Activated CD8-positive, alpha-beta T cell treated with anti-CD3 and anti-CD28 coated beads for 36 hours (primary cell): Measurements from ENCODE around the gene TMEM141. TPM values are rescaled to one million over a fixed set of nuclear protein-coding genes. Genes with fewer than 3 reads are reported as not detected.
"Not testable (repeated sequence)": the region's sequence is repeated elsewhere in the genome, so short reads cannot be mapped to it uniquely, and the experiment has no call there.

Source experiments
- ATAC-seq: fragments of 200-7000 bp; cut with Tn5 transposase; one replicate; pipeline ENCODE4 v1.10.0; 2021; ENCODE audit warnings: mild to moderate bottlenecking, moderate library complexity
- CTCF ChIA-PET: fragments of 350-600 bp; sonication (Branson Sonifier 250); formaldehyde crosslinking; loops from one replicate; lab custom pipeline; 2021; ENCODE audit warnings: antibody characterized with exemption; lab: Charles Lee
- POLR2A ChIA-PET: fragments of 350-600 bp; sonication (Branson Sonifier 250); formaldehyde crosslinking; loops from one replicate; lab custom pipeline; 2021; ENCODE audit warnings: antibody characterized with exemption; lab: Charles Lee
- DNase-seq: peaks from one replicate; pipeline ENCODE4 v3.0.0-alpha.2; 2020
- H3K27ac Mint-ChIP-seq: one replicate; pipeline ENCODE4 v1.8.0; 2021; ENCODE audit warnings: mild to moderate bottlenecking, mixed read lengths
- H3K27me3 Mint-ChIP-seq: one replicate; pipeline ENCODE4 v1.8.0; 2021; ENCODE audit warnings: mixed read lengths
- H3K36me3 Mint-ChIP-seq: one replicate; pipeline ENCODE4 v1.8.0; 2021; ENCODE audit warnings: low read depth, mixed read lengths
- H3K4me1 Mint-ChIP-seq: one replicate; pipeline ENCODE4 v1.8.0; 2021; ENCODE audit warnings: low read depth, mixed read lengths
- H3K4me3 Mint-ChIP-seq: one replicate; pipeline ENCODE4 v1.8.0; 2021; ENCODE audit warnings: mild to moderate bottlenecking, moderate library complexity, mixed read lengths
- H3K9me3 Mint-ChIP-seq: one replicate; pipeline ENCODE4 v1.8.0; 2021; ENCODE audit warnings: mixed read lengths
- CTCF ChIP-seq: fragments of 200-600 bp; IDR thresholded peaks from one replicate; pipeline ENCODE4 v1.8.0; 2022; ENCODE audit warnings: antibody characterized with exemption, mild to moderate bottlenecking
- intact Hi-C: fragments of 100-400 bp; cut with micrococcal nuclease; formaldehyde crosslinking; loops from one replicate; pipeline ENCODE4 v1.10.0; 2022
- total RNA-seq, 2 experiments: library from RNA; stranded (reverse); gene quantifications; one replicate each; pipeline ENCODE4 v1.2.3, GENCODE V29; 2021

The TMEM141 gene
- total RNA-seq, 2 experiments from 2014 or later = 50.6 to 51.1 TPM

- no peak for ATAC-seq
- intact Hi-C loops = no loop called here
- no peaks in the 10 kb centered on the region for H3K9me3 Mint-ChIP-seq
- no peak overlapping the region for H3K27ac Mint-ChIP-seq
- H3K36me3 Mint-ChIP-seq = no peaks in the 10 kb centered on the region
- POLR2A ChIA-PET = no interaction called here
- peaks cover 12% of the 10 kb centered on the region for H3K27me3 Mint-ChIP-seq
- no peak for TF ChIP-seq CTCF
- no peak overlapping the region for H3K4me3 Mint-ChIP-seq
- DNase-seq = no peak
- peaks cover 4% of the 10 kb centered on the region for H3K4me1 Mint-ChIP-seq
- CTCF ChIA-PET = no interaction called here
Observed at GRCh38 chr9:136779808-136780207, 11.3 kb upstream of the TMEM141 start.

- no peak for DNase-seq
- no peak for ATAC-seq
- Mint-ChIP-seq H3K4me1 (peaks cover 7% of the 10 kb centered on the region), H3K4me3 (no peak overlapping the region), H3K9me3 (no peaks in the 10 kb centered on the region), H3K27me3 (peaks cover 21% of the 10 kb centered on the region), H3K27ac (no peak overlapping the region), H3K36me3 (no peaks in the 10 kb centered on the region)
- ChIA-PET POLR2A (no interaction called here), CTCF (interaction anchor here (1.0 to 2.3 kb wide), 2 partner anchors 10 to 253 kb away, joined by 3 to 9 read pairs; no protein-coding TSS in a partner anchor)
- intact Hi-C loops = no loop called here
- TF ChIP-seq CTCF = no peak
Observed at GRCh38 chr9:136782452-136782851, 8.7 kb upstream of the TMEM141 start.

- Mint-ChIP-seq H3K4me3 (no peak overlapping the region), H3K27me3 (peaks cover 12% of the 10 kb centered on the region), H3K4me1 (peaks cover 15% of the 10 kb centered on the region), H3K27ac (no peak overlapping the region), H3K36me3 (no peaks in the 10 kb centered on the region), H3K9me3 (no peaks in the 10 kb centered on the region)
- peak; percentile 81 for TF ChIP-seq CTCF
- intact Hi-C loops = no loop called here
- ChIA-PET CTCF (interaction anchor here (1.1 to 2.3 kb wide), 4 partner anchors 18 to 251 kb away, joined by 3 to 9 read pairs (median 4); no protein-coding TSS in a partner anchor), POLR2A (no interaction called here)
- ATAC-seq (peak; percentile 34), DNase-seq (peak; percentile 43)
Observed at GRCh38 chr9:136784249-136784996, 6.7 kb upstream of the TMEM141 start.

- TF ChIP-seq CTCF = no peak
- no peaks in the 10 kb centered on the region for H3K9me3 Mint-ChIP-seq
- intact Hi-C loops = loop anchor here (5.0 kb wide), 2 partner anchors 57 to 252 kb away; partner anchors contain the start of gene AJM1
- H3K4me3 Mint-ChIP-seq = no peak overlapping the region
- peaks cover 12% of the 10 kb centered on the region for H3K27me3 Mint-ChIP-seq
- DNase-seq (no peak), ATAC-seq (no peak)
- peaks cover 15% of the 10 kb centered on the region for H3K4me1 Mint-ChIP-seq
- POLR2A ChIA-PET = no interaction called here
- CTCF ChIA-PET = interaction anchor here (0.9 to 1.6 kb wide), 2 partner anchors 19 to 27 kb away, joined by 3 to 4 read pairs; partner anchors contain the start of gene LCN8
- no peaks in the 10 kb centered on the region for H3K36me3 Mint-ChIP-seq
- no peak overlapping the region for H3K27ac Mint-ChIP-seq
Observed at GRCh38 chr9:136784997-136785361, 6.2 kb upstream of the TMEM141 start.

GRCh38 chr9:136785565-136786355, 5.4 kb upstream of the TMEM141 start:
- H3K4me1 Mint-ChIP-seq = peaks cover 20% of the 10 kb centered on the region
- H3K27me3 Mint-ChIP-seq = peaks cover 12% of the 10 kb centered on the region
- not testable (repeated sequence) for H3K4me3 Mint-ChIP-seq, DNase-seq, H3K9me3 Mint-ChIP-seq, H3K27ac Mint-ChIP-seq, H3K36me3 Mint-ChIP-seq, ATAC-seq
- ChIA-PET POLR2A (interaction anchor here (0.8 kb wide), 1 partner anchor 28 kb away, joined by 3 read pairs; no protein-coding TSS in a partner anchor), CTCF (interaction anchor here (0.9 to 3.2 kb wide), 5 partner anchors 8 to 249 kb away, joined by 3 to 28 read pairs (median 4); partner anchors contain the start of genes LCN8 and RABL6)
- intact Hi-C loops = loop anchor here (5.0 kb wide), 2 partner anchors 57 to 252 kb away; partner anchors contain the start of gene AJM1
